ENCODE measurements around the gene DIAPH1.

The DIAPH1 gene

GRCh38 chr5:141532726-141533125 lies 86.1 kb downstream of the DIAPH1 start (continued):
- TF ChIP-seq REST (tag by site-specific recombination; IDR thresholded peaks at IDR 0.05) (no peak), ZNF132 (tag by site-specific recombination; IDR thresholded peaks at IDR 0.05; ENCODE audit: borderline replicate concordance) (no peak), REPIN1 (tag by site-specific recombination; IDR thresholded peaks at IDR 0.05; ENCODE audit: low read depth) (no peak), ZBTB7A (tag by site-specific recombination; IDR thresholded peaks at IDR 0.05; ENCODE audit: low read depth) (no peak), ZNF112 (tag by site-specific recombination; IDR thresholded peaks at IDR 0.05) (no peak), TSHZ1 (tag by site-specific recombination; IDR thresholded peaks at IDR 0.05; ENCODE audit: borderline replicate concordance) (no peak), ZNF623 (tag by site-specific recombination; IDR thresholded peaks at IDR 0.05) (no peak), ZFP69B (tag by site-specific recombination; IDR thresholded peaks at IDR 0.05) (no peak), ZNF555 (tag by site-specific recombination; conservative IDR thresholded peaks at IDR 0.05) (no peak), OVOL3 (tag by site-specific recombination; IDR thresholded peaks at IDR 0.05) (no peak)
- TF ChIP-seq, protein P1, sequence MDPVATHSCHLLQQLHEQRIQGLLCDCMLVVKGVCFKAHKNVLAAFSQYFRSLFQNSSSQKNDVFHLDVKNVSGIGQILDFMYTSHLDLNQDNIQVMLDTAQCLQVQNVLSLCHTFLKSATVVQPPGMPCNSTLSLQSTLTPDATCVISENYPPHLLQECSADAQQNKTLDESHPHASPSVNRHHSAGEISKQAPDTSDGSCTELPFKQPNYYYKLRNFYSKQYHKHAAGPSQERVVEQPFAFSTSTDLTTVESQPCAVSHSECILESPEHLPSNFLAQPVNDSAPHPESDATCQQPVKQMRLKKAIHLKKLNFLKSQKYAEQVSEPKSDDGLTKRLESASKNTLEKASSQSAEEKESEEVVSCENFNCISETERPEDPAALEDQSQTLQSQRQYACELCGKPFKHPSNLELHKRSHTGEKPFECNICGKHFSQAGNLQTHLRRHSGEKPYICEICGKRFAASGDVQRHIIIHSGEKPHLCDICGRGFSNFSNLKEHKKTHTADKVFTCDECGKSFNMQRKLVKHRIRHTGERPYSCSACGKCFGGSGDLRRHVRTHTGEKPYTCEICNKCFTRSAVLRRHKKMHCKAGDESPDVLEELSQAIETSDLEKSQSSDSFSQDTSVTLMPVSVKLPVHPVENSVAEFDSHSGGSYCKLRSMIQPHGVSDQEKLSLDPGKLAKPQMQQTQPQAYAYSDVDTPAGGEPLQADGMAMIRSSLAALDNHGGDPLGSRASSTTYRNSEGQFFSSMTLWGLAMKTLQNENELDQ (tag by site-specific recombination; IDR thresholded peaks at IDR 0.05; ENCODE audit: low read depth) = no peak

GRCh38 chr5:141529873-141530272 lies 88.9 kb downstream of the DIAPH1 start:
- Histone ChIP-seq H3K4me3 (ENCODE audit: low read depth, low read length) (no peak overlapping the region), H3K27ac (ENCODE audit: extremely low read depth, low read depth, low read length) (no peak overlapping the region), H3K9me3 (ENCODE audit: control insufficient read depth, insufficient read depth, low read depth, low read length) (no peaks in the 10 kb centered on the region), H3K4me1 (ENCODE audit: control insufficient read depth, insufficient read depth, low read length) (no peaks in the 10 kb centered on the region), H3K36me3 (ENCODE audit: control insufficient read depth in 2 of 2, insufficient read depth in 1 of 2, low read length in 2 of 2) (peaks cover 38 to 83% of the 10 kb centered on the region in 2 experiments)
- POLR2A ChIA-PET = no interaction called here
- TF ChIP-seq ZNF423 (tag by site-specific recombination; IDR thresholded peaks at IDR 0.05) (no peak), ZIC2 (tag by site-specific recombination; IDR thresholded peaks at IDR 0.05) (no peak), ZNF2 (tag by site-specific recombination; IDR thresholded peaks at IDR 0.05) (no peak), ZNF660 (tag by site-specific recombination; IDR thresholded peaks at IDR 0.05) (no peak), ZFP41 (tag by site-specific recombination; IDR thresholded peaks at IDR 0.05; ENCODE audit: borderline replicate concordance) (no peak), ZNF394 (tag by site-specific recombination; IDR thresholded peaks at IDR 0.05; ENCODE audit: borderline replicate concordance) (no peak), ZNF157 (tag by site-specific recombination; IDR thresholded peaks at IDR 0.05) (no peak), KLF8 (tag by site-specific recombination; IDR thresholded peaks at IDR 0.05) (no peak), ZNF23 (tag by site-specific recombination; IDR thresholded peaks at IDR 0.05; ENCODE audit: borderline replicate concordance) (no peak), ZNF10 (tag by site-specific recombination; IDR thresholded peaks at IDR 0.05) (no peak), SP2 (tag by site-specific recombination; IDR thresholded peaks at IDR 0.05) (no peak), ZNF670 (tag by site-specific recombination; IDR thresholded peaks at IDR 0.05; ENCODE audit: low read depth) (no peak), RBAK (tag by site-specific recombination; IDR thresholded peaks at IDR 0.05) (no peak)
- CTCF ChIA-PET = interaction anchor here (0.7 to 10.9 kb wide), 2 partner anchors 109 to 111 kb away, joined by 3 to 160 read pairs; partner anchors contain the start of genes PCDHGA11 and PCDHGB7
